ENCODE data around the gene TLL2.

TLL2 gene

DNA sequence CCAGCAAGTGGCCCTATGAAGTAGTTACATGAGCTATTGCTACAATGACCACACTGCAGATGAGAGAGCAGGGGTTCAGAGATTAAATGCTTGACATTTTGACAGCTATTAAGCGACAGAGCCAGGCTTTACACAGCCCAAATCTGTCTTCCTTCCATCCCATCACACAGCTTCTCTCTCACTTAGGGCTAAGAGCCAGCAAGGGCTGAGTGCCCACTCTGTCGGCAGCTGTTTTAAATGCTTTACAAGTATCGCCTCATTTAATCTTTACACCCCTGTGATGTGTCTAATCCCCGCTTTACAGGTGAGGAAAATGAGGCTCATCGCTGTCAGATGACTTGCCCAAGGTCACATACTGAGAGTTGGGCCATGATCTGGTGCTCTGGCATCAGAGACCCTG, 139.7 kb downstream of the TLL2 start:
- no peak for DNase-seq (ENCODE audit: low read depth)
- no peak for TF ChIP-seq CTCF (conservative IDR thresholded peaks at IDR 0.05; ENCODE audit: low read depth, low read length)
- H3K4me3 ChIP-seq (ENCODE audit: low read depth, low read length) = no peak overlapping the region

DNA sequence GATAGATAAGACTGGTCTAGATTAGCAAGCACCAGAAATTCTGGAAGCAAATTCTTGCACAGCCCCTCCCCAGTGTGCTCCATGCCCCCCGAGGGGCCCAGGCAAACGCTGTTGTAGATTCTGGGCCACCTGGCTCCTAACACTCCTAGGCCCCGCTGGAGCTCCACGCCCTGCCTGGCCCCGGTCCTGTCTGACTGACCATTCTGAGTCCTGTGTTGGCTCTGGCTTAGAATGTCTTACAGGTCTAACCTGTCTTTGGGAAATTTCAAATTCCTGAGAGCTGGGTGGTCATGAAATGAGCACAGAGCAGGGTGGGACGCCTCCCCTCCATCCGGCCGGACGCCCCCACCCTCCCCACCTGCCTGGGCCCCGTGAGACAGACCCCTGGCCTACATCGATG, 142.4 kb downstream of the TLL2 start:
- DNase-seq (ENCODE audit: low read depth) = no peak
- no peak overlapping the region for H3K4me3 ChIP-seq (ENCODE audit: low read depth, low read length)

GRCh38 chr10:96370584-96371157, 143.1 kb downstream of the TLL2 start:
- peak; percentile 60 for DNase-seq (ENCODE audit: low read depth)
- no peak overlapping the region for H3K4me3 ChIP-seq (ENCODE audit: low read depth, low read length)
- peak; percentile 82 for TF ChIP-seq CTCF (conservative IDR thresholded peaks at IDR 0.05; ENCODE audit: low read depth, low read length)

More for the DNA sequence above, 142.4 kb downstream of the TLL2 start:
- TF ChIP-seq CTCF (conservative IDR thresholded peaks at IDR 0.05; ENCODE audit: low read depth, low read length) = no peak

GRCh38 chr10:96369890-96370583, 143.7 kb downstream of the TLL2 start:
- H3K4me3 ChIP-seq (ENCODE audit: low read depth, low read length) = no peak overlapping the region
- no peak for TF ChIP-seq CTCF (conservative IDR thresholded peaks at IDR 0.05; ENCODE audit: low read depth, low read length)
- DNase-seq (ENCODE audit: low read depth) = no peak

GRCh38 chr10:96368971-96369370, 144.8 kb downstream of the TLL2 start:
- no peak for DNase-seq (ENCODE audit: low read depth)
- TF ChIP-seq CTCF (conservative IDR thresholded peaks at IDR 0.05; ENCODE audit: low read depth, low read length) = no peak
- no peak overlapping the region for H3K4me3 ChIP-seq (ENCODE audit: low read depth, low read length)

GRCh38 chr10:96367470-96367869, 146.3 kb downstream of the TLL2 start:
- TF ChIP-seq CTCF (conservative IDR thresholded peaks at IDR 0.05; ENCODE audit: low read depth, low read length) = no peak
- H3K4me3 ChIP-seq (ENCODE audit: low read depth, low read length) = no peak overlapping the region
- no peak for DNase-seq (ENCODE audit: low read depth)

DNA sequence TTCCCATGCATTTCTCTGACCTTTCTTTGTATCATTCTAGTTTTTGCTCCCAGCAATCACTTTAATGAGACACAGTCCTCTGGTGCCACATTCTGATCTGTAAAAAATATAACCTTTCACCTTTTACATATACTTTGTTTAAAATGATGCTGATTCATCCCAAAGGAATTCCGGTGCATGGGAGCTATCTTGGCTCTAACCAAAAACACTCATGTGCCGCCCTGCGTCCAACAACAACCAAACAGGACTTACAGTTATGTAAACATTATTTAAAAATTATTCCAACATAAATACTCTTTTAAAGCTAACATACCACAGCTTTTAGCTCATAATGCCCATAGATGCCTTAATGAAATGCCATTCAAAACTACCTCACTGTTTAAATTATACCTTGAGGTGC, 147.2 kb downstream of the TLL2 start:
- H3K4me3 ChIP-seq (ENCODE audit: low read depth, low read length) = no peak overlapping the region
- TF ChIP-seq CTCF (conservative IDR thresholded peaks at IDR 0.05; ENCODE audit: low read depth, low read length) = no peak
- DNase-seq (ENCODE audit: low read depth) = peak; percentile 21

All from choroid plexus epithelial cell (primary cell).